Embryonic facial prominence (tissue), 1 donor: Measurements from ENCODE around the gene BTLA.
"Not testable (repeated sequence)": the region's sequence is repeated elsewhere in the genome, so short reads cannot be mapped to it uniquely, and the experiment has no call there.

Experiments used
- DNase-seq: peaks from one replicate; pipeline ENCODE4 v3.0.0-alpha.2; 2016; ENCODE audit errors: extremely low spot score

Gene BTLA

GRCh38 chr3:112446343-112446742, 52.9 kb downstream of the BTLA start:
- no peak for DNase-seq

- no peak for DNase-seq
Observed at GRCh38 chr3:112445839-112446238, 53.4 kb downstream of the BTLA start.

- no peak for DNase-seq
Observed at GRCh38 chr3:112437146-112438022, 61.9 kb downstream of the BTLA start.

- DNase-seq: no peak
Observed at GRCh38 chr3:112429960-112430359, 69.3 kb downstream of the BTLA start.

GRCh38 chr3:112427123-112427522, 72.1 kb downstream of the BTLA start:
- no peak for DNase-seq

- DNase-seq: no peak
Observed at GRCh38 chr3:112425858-112426750, 73.2 kb downstream of the BTLA start.

- DNase-seq: no peak
Observed at GRCh38 chr3:112425382-112425781, 73.9 kb downstream of the BTLA start.

- peak; percentile 12 for DNase-seq
Observed at GRCh38 chr3:112424394-112424793, 74.9 kb downstream of the BTLA start.

- not testable (repeated sequence) for DNase-seq
Observed at GRCh38 chr3:112422921-112423320, 76.4 kb downstream of the BTLA start.

GRCh38 chr3:112418526-112418925, 80.7 kb downstream of the BTLA start:
- DNase-seq: not testable (repeated sequence)

GRCh38 chr3:112417696-112418318, 81.5 kb downstream of the BTLA start:
- no peak for DNase-seq

GRCh38 chr3:112416391-112417212, 82.7 kb downstream of the BTLA start:
- no peak for DNase-seq

- DNase-seq: no peak
Observed at GRCh38 chr3:112415390-112415789, 83.9 kb downstream of the BTLA start.
